Measurements from ENCODE around the gene PPIP5K1. TPM values are rescaled to one million over a fixed set of nuclear protein-coding genes. Genes with fewer than 3 reads are reported as not detected.

PPIP5K1 gene
- total RNA-seq, 2 donors from 2014 or later, result 27.8 to 51.3 TPM

DNA sequence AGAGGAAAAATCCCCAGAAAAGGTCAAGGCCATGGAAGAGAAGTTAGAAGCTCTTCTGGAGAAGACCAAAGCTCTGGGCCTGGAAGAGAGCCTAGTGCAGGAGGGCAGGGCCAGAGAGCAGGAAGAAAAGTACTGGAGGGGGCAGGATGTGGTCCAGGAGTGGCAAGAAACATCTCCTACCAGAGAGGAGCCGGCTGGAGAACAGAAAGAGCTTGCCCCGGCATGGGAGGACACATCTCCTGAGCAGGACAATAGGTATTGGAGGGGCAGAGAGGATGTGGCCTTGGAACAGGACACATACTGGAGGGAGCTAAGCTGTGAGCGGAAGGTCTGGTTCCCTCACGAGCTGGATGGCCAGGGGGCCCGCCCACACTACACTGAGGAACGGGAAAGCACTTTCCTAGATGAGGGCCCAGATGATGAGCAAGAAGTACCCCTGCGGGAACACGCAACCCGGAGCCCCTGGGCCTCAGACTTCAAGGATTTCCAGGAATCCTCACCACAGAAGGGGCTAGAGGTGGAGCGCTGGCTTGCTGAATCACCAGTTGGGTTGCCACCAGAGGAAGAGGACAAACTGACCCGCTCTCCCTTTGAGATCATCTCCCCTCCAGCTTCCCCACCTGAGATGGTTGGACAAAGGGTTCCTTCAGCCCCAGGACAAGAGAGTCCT lies 63.6 kb downstream of the PPIP5K1 start:
- Mint-ChIP-seq H3K36me3 (no peaks in the 10 kb centered on the region), H3K27ac (peak overlapping the region; percentile 15 to 23), H3K9me3 (no peaks in the 10 kb centered on the region)
- DNase-seq (ENCODE audit: low spot score in 2 of 2), result no peak
- ATAC-seq, result no peak

DNA sequence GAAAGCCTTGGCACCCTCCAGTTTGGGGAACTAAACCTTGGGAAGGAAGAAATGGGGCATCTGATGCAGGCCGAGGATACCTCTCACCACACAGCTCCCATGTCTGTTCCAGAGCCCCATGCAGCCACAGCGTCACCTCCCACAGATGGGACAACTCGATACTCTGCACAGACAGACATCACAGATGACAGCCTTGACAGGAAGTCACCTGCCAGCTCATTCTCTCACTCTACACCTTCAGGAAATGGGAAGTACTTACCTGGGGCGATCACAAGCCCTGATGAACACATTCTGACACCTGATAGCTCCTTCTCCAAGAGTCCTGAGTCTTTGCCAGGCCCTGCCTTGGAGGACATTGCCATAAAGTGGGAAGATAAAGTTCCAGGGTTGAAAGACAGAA lies 64.9 kb downstream of the PPIP5K1 start:
- ATAC-seq (peak in 1 of 2 donors; percentile 51), DNase-seq (ENCODE audit: low spot score in 2 of 2) (no peak)
- peak overlapping the region; percentile 9 to 27 for H3K27ac Mint-ChIP-seq
- no peaks in the 10 kb centered on the region for H3K36me3 Mint-ChIP-seq
- no peaks in the 10 kb centered on the region for H3K9me3 Mint-ChIP-seq

DNA sequence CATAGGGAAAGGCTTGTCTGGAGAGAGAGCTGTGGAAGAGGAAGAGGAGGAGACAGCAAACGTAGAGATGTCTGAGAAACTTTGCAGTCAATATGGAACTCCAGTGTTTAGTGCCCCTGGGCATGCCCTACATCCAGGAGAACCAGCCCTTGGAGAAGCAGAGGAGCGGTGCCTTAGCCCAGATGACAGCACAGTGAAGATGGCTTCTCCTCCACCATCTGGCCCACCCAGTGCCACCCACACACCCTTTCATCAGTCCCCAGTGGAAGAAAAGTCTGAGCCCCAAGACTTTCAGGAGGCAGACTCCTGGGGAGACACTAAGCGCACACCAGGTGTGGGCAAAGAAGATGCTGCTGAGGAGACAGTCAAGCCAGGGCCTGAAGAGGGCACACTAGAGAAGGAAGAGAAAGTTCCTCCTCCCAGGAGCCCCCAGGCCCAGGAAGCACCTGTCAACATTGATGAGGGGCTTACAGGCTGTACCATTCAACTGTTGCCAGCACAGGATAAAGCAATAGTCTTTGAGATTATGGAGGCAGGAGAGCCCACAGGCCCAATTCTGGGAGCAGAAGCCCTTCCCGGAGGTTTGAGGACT lies 65.7 kb downstream of the PPIP5K1 start:
- Mint-ChIP-seq H3K27ac (peak overlapping the region; percentile 16 to 47), H3K9me3 (no peaks in the 10 kb centered on the region)

DNA sequence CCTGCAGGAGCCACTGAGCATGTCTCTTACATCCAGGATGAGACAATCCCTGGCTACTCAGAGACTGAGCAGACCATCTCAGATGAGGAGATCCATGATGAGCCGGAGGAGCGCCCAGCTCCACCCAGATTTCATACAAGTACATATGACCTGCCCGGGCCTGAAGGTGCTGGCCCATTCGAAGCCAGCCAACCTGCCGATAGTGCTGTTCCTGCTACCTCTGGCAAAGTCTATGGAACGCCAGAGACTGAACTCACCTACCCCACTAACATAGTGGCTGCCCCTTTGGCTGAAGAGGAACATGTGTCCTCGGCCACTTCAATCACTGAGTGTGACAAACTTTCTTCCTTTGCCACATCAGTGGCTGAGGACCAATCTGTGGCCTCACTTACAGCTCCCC lies 66.4 kb downstream of the PPIP5K1 start:
- Mint-ChIP-seq H3K27ac (peak overlapping the region in 1 of 2 donors; percentile 47), H3K36me3 (no peaks in the 10 kb centered on the region), H3K9me3 (no peaks in the 10 kb centered on the region)
- ATAC-seq, result no peak
- DNase-seq (ENCODE audit: low spot score in 2 of 2), result no peak

More for the DNA sequence above, 65.7 kb downstream of the PPIP5K1 start:
- DNase-seq (ENCODE audit: low spot score in 2 of 2) (no peak), ATAC-seq (no peak)
- H3K36me3 Mint-ChIP-seq, result no peaks in the 10 kb centered on the region

DNA sequence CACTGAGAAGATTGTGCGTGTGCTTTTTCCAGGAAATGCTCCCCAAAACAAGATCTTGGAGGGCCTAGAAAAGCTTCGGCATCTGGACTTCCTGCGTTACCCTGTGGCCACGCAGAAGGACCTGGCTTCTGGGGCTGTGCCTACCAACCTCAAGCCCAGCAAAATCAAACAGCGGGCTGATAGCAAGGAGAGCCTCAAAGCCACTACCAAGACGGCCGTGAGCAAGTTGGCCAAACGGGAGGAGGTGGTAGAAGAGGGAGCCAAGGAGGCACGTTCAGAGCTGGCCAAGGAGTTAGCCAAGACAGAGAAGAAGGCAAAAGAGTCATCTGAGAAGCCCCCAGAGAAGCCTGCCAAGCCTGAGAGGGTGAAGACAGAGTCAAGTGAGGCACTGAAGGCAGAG lies 67.8 kb downstream of the PPIP5K1 start:
- DNase-seq (ENCODE audit: low spot score in 2 of 2), result no peak
- no peak for ATAC-seq
- peak overlapping the region in 1 of 2 donors; percentile 18 for H3K27ac Mint-ChIP-seq
- H3K9me3 Mint-ChIP-seq, result no peaks in the 10 kb centered on the region
- no peaks in the 10 kb centered on the region for H3K36me3 Mint-ChIP-seq

DNA sequence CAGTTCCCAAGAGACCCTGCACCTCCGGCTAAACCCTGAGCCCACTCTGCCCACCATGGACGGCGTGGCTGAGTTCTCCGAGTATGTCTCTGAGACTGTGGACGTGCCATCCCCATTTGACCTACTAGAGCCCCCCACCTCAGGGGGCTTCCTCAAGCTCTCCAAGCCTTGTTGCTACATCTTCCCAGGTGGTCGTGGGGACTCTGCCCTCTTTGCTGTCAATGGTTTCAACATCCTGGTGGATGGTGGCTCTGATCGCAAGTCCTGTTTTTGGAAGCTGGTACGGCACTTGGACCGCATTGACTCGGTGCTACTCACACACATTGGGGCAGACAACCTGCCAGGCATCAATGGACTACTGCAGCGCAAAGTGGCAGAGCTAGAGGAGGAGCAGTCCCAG lies 68.6 kb downstream of the PPIP5K1 start:
- no peak for ATAC-seq
- Mint-ChIP-seq H3K36me3 (no peaks in the 10 kb centered on the region), H3K9me3 (no peaks in the 10 kb centered on the region), H3K27ac (no peak overlapping the region)
- no peak for DNase-seq (ENCODE audit: low spot score in 2 of 2)

DNA sequence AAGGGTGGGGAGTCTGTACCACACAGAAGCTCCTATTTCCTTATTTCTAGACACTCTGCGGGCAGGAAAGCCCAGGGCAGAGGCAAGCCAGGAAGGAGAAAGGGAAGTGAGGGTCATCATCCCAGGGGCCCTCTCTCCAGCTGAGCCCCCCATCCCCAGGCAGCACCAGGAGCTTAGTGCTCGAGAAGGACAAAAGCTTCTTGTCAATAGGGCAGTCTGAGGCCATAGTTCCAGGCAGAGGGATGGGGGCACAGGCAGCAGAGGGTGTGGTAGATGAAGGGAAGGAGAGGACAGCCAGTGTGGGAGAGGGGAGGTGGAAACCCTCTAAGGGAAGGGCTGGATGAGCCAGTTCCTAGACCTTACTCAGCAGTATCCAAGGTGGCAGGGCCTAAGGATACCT lies 69.9 kb downstream of the PPIP5K1 start:
- no peaks in the 10 kb centered on the region for H3K9me3 Mint-ChIP-seq
- ATAC-seq (no peak), DNase-seq (ENCODE audit: low spot score in 2 of 2) (no peak)
- no peak overlapping the region for H3K27ac Mint-ChIP-seq
- no peaks in the 10 kb centered on the region for H3K36me3 Mint-ChIP-seq

DNA sequence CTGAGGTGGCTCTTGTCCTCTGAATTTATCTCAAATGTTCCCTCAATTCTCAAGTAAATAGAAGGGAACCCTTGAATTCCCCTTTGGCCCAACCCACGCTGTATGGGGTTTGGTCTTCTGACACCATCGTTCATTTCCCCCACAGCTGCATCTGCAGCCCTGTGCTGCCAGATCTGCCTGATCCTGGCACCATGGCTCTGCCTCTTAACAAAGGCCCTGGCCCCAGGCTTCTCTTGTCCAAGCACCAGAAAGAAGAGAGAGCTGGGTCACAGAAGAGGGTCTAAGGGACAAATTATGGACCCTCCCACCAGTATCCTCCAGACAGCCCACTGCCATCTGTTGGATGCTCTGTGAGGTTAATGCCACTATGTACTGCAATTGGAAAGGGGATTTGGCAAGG lies 70.8 kb downstream of the PPIP5K1 start:
- H3K27ac Mint-ChIP-seq, result no peak overlapping the region
- no peaks in the 10 kb centered on the region for H3K36me3 Mint-ChIP-seq
- DNase-seq (ENCODE audit: low spot score in 2 of 2), result no peak
- no peaks in the 10 kb centered on the region for H3K9me3 Mint-ChIP-seq
- ATAC-seq, result no peak

DNA sequence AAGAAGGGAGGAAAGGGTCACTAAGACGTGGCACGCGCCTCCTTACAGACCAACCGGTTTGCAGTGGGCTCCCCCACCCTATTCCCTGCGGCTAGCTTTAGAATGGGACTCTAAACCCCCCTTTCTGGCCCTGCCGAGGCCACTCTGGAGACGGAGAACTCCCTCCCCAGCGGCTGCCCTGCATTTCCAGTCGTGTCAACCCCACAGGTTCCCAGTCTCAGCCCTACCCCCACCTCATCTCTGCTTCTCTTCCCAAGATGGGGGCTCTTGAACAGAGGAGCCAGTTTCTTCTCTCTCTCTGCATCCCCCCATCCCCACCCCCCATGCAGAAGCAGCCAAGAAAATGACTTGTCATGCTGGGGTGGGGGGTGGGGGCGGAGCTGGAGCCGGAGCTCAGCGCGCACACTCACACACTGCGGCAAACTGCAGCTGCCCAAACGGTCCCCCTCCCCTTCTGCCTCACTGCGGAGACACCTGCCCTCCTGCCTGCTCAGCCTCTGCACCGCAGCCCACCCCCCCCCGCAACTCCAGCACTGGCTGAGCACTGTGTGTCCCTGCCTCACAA lies 71.7 kb downstream of the PPIP5K1 start:
- Mint-ChIP-seq H3K36me3 (no peaks in the 10 kb centered on the region), H3K9me3 (no peaks in the 10 kb centered on the region), H3K27ac (peak overlapping the region; percentile 50 to 78)
- no peak for DNase-seq (ENCODE audit: low spot score in 2 of 2)
- ATAC-seq, result peak; percentile 45 to 49

DNA sequence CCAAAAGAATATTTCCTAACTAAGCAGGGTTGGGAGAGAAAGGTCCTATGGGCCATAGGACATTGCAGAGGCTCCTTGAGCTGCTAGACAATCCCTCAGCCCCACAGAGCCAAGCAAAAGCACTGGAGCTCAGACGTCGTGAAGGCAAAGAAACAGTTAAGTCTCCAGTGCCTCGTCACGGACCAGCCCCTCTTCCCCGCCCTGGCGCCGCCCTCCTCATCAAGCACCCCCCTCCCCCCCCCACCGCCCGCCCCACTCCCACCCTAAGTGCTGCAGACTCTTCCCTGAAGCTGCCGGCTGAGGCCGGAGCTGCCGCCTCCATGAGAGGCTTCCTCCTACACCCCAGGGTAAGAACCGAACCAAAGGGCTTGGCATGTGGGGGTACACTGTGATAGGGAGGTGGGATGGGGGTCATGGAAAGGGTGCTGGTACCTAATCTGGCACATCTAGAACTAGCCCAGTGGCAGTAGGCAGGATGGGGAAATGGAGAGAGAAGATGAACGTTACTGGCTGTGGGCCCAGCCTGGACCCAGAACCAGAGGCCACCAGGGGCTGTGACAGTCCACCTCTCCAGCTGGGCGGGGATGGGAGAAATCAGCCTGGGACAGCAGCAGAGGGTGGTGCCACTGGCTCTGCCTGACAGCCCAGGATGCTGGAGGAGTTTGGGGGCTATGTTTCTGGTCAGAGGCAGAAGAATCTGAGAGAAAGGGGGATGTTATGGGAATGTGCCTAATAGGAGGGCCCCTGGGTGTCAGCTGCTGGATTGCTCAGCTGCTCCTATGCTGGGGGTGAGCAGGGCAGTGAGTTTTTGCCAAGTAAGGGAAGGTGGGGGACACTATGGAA lies 72.4 kb downstream of the PPIP5K1 start, which contains the start of gene MAP1A:
MAP1A (plus strand) TSS at position 255 of the 843 bp plus-strand sequence. CDS start 3,866 bp downstream, outside the sequence.
- H3K36me3 Mint-ChIP-seq, result no peaks in the 10 kb centered on the region
- peak within 1 kb of the TSS; percentile 50 to 78 for H3K27ac Mint-ChIP-seq
- ATAC-seq (peak in 1 of 2 donors; percentile 44), DNase-seq (ENCODE audit: low spot score in 2 of 2) (no peak)
- H3K9me3 Mint-ChIP-seq, result no peaks in the 10 kb centered on the region

DNA sequence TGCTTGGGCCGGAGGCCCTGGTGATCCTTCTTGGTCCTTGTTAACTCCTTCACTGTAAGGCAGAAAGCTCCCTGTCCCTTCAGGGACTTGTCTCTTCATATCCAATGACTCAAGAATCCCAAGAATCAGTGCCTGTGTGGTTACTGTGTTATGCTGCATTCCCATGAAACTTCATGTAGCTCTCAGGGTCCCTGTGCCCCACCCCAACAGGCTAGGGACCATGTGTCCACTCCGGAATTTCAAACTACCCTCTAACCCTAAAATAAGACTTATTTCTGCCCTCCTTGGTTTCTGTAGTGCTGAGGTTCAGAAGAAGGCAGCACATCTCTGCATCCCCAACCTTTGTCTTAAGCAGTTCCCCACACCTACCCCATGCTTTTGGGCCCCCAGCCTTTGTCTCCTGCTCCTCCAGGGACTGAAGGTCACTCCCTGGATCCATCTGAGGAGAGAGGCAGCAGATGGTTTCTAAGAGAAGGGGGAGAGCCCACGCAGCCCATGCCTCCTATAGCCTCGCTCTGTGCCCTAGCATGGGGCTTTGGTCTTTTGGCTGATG lies 73.1 kb downstream of the PPIP5K1 start:
- Mint-ChIP-seq H3K9me3 (no peaks in the 10 kb centered on the region), H3K27ac (peak overlapping the region in 1 of 2 donors; percentile 50), H3K36me3 (no peaks in the 10 kb centered on the region)
- DNase-seq (ENCODE audit: low spot score in 2 of 2) (no peak), ATAC-seq (no peak)

DNA sequence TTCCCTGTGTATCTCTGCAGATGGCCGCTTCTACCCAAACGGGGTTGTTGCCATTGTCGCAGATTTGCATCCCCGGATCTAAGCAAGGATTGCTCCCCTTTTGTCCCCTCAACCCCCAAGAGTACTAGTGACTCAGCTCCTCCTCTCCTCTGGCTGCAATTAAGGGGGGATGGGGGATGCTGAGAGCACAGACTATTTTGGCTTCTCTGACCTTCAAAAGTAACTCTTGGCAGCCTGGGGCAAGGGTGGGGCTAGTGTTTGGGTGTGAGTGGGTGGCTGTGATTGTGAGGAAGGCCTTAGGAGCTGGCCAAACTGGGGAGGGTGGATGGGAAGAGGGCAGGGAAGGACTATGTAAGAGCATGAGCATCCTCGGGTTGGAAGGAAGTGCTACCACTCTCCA lies 73.8 kb downstream of the PPIP5K1 start:
- ATAC-seq (no peak), DNase-seq (ENCODE audit: low spot score in 2 of 2) (no peak)
- no peaks in the 10 kb centered on the region for H3K9me3 Mint-ChIP-seq
- no peaks in the 10 kb centered on the region for H3K36me3 Mint-ChIP-seq
- H3K27ac Mint-ChIP-seq, result no peak overlapping the region

DNA sequence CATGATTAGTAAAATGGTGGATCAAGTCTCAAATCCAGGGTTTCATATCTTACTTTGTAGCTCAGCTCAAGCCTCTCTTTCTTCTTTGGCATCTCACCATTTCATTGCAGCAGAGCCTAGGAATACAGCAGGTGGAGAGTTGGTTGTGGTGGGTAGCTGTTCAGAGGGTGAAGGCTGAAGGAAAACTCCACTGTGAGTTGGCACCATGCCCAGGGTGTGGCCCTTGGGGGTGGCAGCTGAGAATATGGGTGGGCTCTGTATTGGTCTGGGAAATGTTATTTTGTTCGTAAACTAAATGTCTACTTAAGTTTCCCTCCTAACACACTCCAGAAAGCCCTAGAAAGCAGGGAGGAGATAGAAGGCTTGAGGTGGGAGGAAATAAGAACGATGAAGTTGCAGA lies 74.3 kb downstream of the PPIP5K1 start:
- Mint-ChIP-seq H3K27ac (no peak overlapping the region), H3K36me3 (no peaks in the 10 kb centered on the region), H3K9me3 (no peaks in the 10 kb centered on the region)
- no peak for DNase-seq (ENCODE audit: low spot score in 2 of 2)
- ATAC-seq, result no peak

DNA sequence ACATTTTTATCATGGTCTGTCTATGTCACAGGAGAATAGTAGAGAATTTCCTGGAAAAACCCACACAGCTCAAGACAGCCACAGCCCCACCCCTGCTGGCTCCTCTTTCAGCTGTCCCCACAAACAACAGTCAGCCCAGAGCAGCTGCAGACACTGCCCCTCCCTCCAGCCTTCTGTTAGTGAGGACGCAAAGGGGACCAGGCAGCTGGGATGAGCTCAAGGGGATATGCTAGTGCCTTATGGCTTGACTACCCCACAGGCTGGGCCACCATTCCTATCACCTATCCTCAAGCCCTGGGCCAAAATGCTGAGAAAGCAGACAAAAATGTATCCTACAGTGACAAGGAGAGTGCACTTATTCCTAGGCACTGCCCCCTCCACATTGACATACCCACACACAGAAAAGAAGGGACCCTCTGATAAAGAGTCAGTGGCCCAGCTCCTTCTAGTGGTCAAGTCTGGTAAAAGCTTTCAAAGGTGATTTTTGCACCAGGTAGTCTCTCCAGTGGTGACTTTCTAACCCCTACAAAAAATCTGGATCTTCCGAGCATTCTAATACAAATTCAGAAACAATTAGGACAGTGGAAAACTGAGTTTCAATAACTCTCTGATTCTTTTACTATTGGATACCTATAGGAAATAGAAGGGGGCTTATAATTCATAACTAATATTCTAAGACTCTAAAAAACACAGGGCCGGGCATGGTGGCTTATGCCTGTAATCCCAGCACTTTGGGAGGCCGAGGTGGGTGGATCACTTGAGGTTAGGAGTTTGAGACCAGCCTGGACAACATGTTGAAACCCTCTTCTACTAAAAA lies 75.6 kb downstream of the PPIP5K1 start:
- no peaks in the 10 kb centered on the region for H3K36me3 Mint-ChIP-seq
- ATAC-seq (no peak), DNase-seq (ENCODE audit: low spot score in 2 of 2) (no peak)
- no peak overlapping the region for H3K27ac Mint-ChIP-seq
- H3K9me3 Mint-ChIP-seq, result no peaks in the 10 kb centered on the region

DNA sequence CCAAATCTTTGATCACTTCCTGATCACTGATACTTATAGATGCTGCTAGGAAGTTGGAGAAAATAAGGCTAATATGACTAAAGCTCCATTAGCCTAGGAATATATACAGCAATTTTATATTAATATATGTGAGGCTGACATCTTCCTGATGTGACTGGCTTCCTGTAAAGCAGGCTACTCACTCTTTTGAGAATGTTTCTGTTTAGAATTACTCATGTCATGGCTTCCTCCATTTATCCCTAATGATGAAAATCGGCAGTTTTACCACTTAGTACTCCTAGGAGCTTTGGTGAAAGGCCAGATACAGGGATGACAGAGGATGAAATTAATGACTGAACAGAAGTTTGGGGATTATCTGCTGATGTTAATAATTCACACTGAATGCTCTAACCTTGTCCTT lies 76.5 kb downstream of the PPIP5K1 start:
- Mint-ChIP-seq H3K9me3 (no peaks in the 10 kb centered on the region), H3K36me3 (no peaks in the 10 kb centered on the region), H3K27ac (no peak overlapping the region)
- DNase-seq (ENCODE audit: low spot score in 2 of 2), result no peak
- ATAC-seq, result no peak

Measured in activated naive CD4-positive, alpha-beta T cell treated with anti-CD3 and anti-CD28 coated beads, Interleukin-2, amount 50 U/mL, for 72 hours (primary cell).